PC-9 (cell line): ENCODE data around the gene SCT. TPM values are rescaled to one million over a fixed set of nuclear protein-coding genes. Genes with fewer than 3 reads are reported as not detected.

Source experiments
- BruUV-seq: library from RNA; stranded (reverse); fragments of 400-500 nt; replicated peaks from 2 replicates; lab custom pipeline; 2021; lab: Mats Ljungman, UMichigan
- CTCF ChIA-PET: fragments of 300-600 bp; sonication (Branson Sonifier 250); formaldehyde crosslinking; loops from one replicate; lab custom pipeline; 2022; ENCODE audit warnings: antibody characterized with exemption; lab: Charles Lee
- POLR2A ChIA-PET: fragments of 300-600 bp; sonication (Branson Sonifier 250); formaldehyde crosslinking; loops from one replicate; lab custom pipeline; 2022; ENCODE audit warnings: antibody characterized with exemption; ENCODE audit not compliant: unreplicated experiment; lab: Charles Lee
- DNase-seq, 2 experiments: peaks; one replicate each; pipeline versions ENCODE4 v3.0.0 to v3.0.0-alpha.2; 2015 to 2022; ENCODE audit warnings: mixed read lengths in 1 of 2
- H2AFZ ChIP-seq: fragments of 200-600 bp; sonication (generic); 2 replicates; pipeline ENCODE4 v1.8.1; 2017; ENCODE audit warnings: antibody characterized with exemption
- H3F3A ChIP-seq: fragments of 200-600 bp; sonication (generic); 2 replicates; pipeline ENCODE4 v1.8.1; 2017; ENCODE audit warnings: antibody characterized with exemption, mild to moderate bottlenecking, low read depth; ENCODE audit not compliant: insufficient read depth
- H3K27ac ChIP-seq: fragments of 200-600 bp; sonication (generic); 2 replicates; pipeline ENCODE4 v1.6.1; 2016; ENCODE audit warnings: mixed run types
- H3K27me3 ChIP-seq: fragments of 200-600 bp; sonication (generic); 2 replicates; pipeline ENCODE4 v1.6.1; 2016; ENCODE audit warnings: low read depth, mixed run types; ENCODE audit not compliant: insufficient read depth
- H3K36me3 ChIP-seq: fragments of 200-600 bp; sonication (generic); 2 replicates; pipeline ENCODE4 v1.6.1; 2016; ENCODE audit warnings: low read depth, mixed run types
- H3K4me1 ChIP-seq: fragments of 200-600 bp; sonication (generic); replicated peaks from 2 replicates; pipeline ENCODE4 v1.6.1; 2016; ENCODE audit warnings: mixed run types; ENCODE audit not compliant: insufficient read depth
- H3K4me2 ChIP-seq: fragments of 200-600 bp; sonication (generic); 2 replicates; pipeline ENCODE4 v1.6.1; 2017; ENCODE audit warnings: mixed run types
- H3K4me3 ChIP-seq: fragments of 200-600 bp; sonication (generic); 2 replicates; pipeline ENCODE4 v1.6.1; 2016; ENCODE audit warnings: mixed run types
- H3K79me2 ChIP-seq: fragments of 200-600 bp; sonication (generic); 2 replicates; pipeline ENCODE4 v1.6.1; 2017; ENCODE audit warnings: low read depth, mixed run types
- H3K9me2 ChIP-seq: fragments of 200-600 bp; sonication (generic); 2 replicates; pipeline ENCODE4 v1.8.1; 2017; ENCODE audit warnings: mild to moderate bottlenecking; ENCODE audit not compliant: insufficient read depth
- H3K9me3 ChIP-seq: fragments of 200-600 bp; sonication (generic); 2 replicates; pipeline ENCODE4 v1.8.1; 2016; ENCODE audit warnings: low read depth; ENCODE audit not compliant: insufficient read depth
- H4K20me1 ChIP-seq: fragments of 200-600 bp; sonication (generic); 2 replicates; pipeline ENCODE4 v1.8.1; 2017; ENCODE audit not compliant: insufficient read depth
- CTCF ChIP-seq: fragments of 200-600 bp; sonication (generic); conservative IDR thresholded peaks from 2 replicates; pipeline ENCODE4 v1.6.1; 2017; ENCODE audit warnings: mixed run types, antibody characterized with exemption, mild to moderate bottlenecking, moderate library complexity
- EZH2 ChIP-seq: fragments of 200-600 bp; sonication (generic); IDR thresholded peaks from 2 replicates; pipeline ENCODE4 v1.8.0; 2017; ENCODE audit warnings: antibody characterized with exemption, low read depth
- intact Hi-C: fragments of 100-400 bp; cut with micrococcal nuclease; formaldehyde crosslinking; loops from one replicate; pipeline ENCODE4 v1.10.0; 2022; ENCODE audit not compliant: unreplicated experiment
- total RNA-seq: library from RNA; stranded (reverse); gene quantifications from 2 replicates; pipeline ENCODE4 v1.2.3, GENCODE V29; 2021

Gene SCT
- total RNA-seq, 1 experiment from 2014 or later: not detected

- Histone ChIP-seq H4K20me1 (no peaks in the 10 kb centered on the region), H3K36me3 (no peaks in the 10 kb centered on the region), H3K79me2 (no peaks in the 10 kb centered on the region), H2AFZ (no peak overlapping the region), H3K9me3 (no peaks in the 10 kb centered on the region), H3K4me3 (no peak overlapping the region), H3F3A (peaks cover 3% of the 10 kb centered on the region; the same call in 1 of the 2 replicates), H3K9me2 (no peaks in the 10 kb centered on the region), H3K27ac (no peak overlapping the region), H3K4me2 (no peak overlapping the region), H3K4me1 (no peaks in the 10 kb centered on the region), H3K27me3 (no peaks in the 10 kb centered on the region)
- intact Hi-C loops: no loop called here
- no peak for DNase-seq
- TF ChIP-seq EZH2: no peak
- ChIA-PET CTCF (no interaction called here), POLR2A (no interaction called here)
- BruUV-seq: no TSS peak
Observed at GRCh38 chr11:625636-626268, 1.2 kb downstream of the SCT start.

GRCh38 chr11:624705-625635 is 2.0 kb downstream of the SCT start, which contains the start of gene CDHR5:
CDHR5 (minus strand) TSS chr11:624955; CDS start chr11:624902, 53 bp downstream.
- Histone ChIP-seq H2AFZ (no peak within 1 kb of the TSS), H3K4me3 (no peak within 1 kb of the TSS), H3K36me3 (no peaks in the 10 kb centered on the region), H3K4me1 (no peaks in the 10 kb centered on the region), H3K27me3 (no peaks in the 10 kb centered on the region), H3K4me2 (no peak within 1 kb of the TSS), H3K79me2 (no peaks in the 10 kb centered on the region), H3F3A (peaks cover 3% of the 10 kb centered on the region; the same call in 1 of the 2 replicates), H3K27ac (no peak within 1 kb of the TSS), H3K9me3 (no peaks in the 10 kb centered on the region), H3K9me2 (no peaks in the 10 kb centered on the region), H4K20me1 (no peaks in the 10 kb centered on the region)
- no peak for TF ChIP-seq EZH2
- TF ChIP-seq CTCF: no peak
- intact Hi-C loops: no loop called here
- no TSS peak for BruUV-seq
- CTCF ChIA-PET: no interaction called here
- POLR2A ChIA-PET: no interaction called here
- DNase-seq: no peak

GRCh38 chr11:623999-624704 is 2.8 kb downstream of the SCT start:
- Histone ChIP-seq H3K4me1 (no peaks in the 10 kb centered on the region), H3K9me3 (no peaks in the 10 kb centered on the region), H3F3A (peaks cover 3% of the 10 kb centered on the region; the same call in 1 of the 2 replicates), H3K9me2 (no peaks in the 10 kb centered on the region), H3K4me3 (no peak overlapping the region), H3K79me2 (no peaks in the 10 kb centered on the region), H3K27me3 (no peaks in the 10 kb centered on the region), H2AFZ (no peak overlapping the region), H3K27ac (no peak overlapping the region), H4K20me1 (no peaks in the 10 kb centered on the region), H3K4me2 (no peak overlapping the region), H3K36me3 (no peaks in the 10 kb centered on the region)
- no TSS peak for BruUV-seq
- peak in 1 of 2 experiments; percentile 49 for DNase-seq
- TF ChIP-seq EZH2: no peak
- TF ChIP-seq CTCF: no peak
- intact Hi-C loops: no loop called here
- POLR2A ChIA-PET: no interaction called here
- CTCF ChIA-PET: no interaction called here
